ENCODE results near the gene SLC66A2.

DNA sequence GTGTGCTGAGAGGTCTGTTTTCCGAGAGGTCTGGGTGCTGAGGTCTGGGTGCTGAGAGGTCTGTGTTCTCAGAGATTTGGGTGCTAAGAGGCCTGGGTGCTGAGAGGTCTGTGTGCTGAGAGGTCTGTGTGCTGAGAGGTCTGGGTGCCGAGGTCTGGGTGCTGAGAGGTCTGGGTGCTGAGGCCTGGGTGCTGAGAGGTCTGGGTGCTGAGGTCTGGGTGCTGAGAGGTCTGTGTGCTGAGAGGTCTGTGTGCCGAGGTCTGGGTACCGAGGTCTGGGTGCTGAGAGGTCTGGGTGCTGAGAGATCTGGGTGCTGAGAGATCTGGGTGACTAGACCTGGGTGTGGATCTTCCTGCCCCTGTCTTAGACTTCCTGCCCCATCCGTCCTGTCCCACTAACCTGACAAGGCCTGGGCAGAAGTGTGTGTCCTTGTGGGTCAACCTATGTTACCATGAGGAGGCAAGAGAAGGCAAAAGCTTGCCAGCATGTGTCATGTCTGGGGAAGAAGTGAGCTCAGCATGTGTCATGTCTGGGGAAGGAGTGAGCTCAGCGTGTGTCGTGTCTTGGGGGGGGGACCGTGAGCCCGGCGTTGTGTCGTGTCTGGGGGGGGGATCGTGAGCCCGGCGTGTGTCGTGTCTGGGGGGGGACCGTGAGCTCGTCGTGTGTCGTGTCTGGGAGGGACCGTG is 84.4 kb downstream of the SLC66A2 start:
- TF ChIP-seq, protein P1, sequence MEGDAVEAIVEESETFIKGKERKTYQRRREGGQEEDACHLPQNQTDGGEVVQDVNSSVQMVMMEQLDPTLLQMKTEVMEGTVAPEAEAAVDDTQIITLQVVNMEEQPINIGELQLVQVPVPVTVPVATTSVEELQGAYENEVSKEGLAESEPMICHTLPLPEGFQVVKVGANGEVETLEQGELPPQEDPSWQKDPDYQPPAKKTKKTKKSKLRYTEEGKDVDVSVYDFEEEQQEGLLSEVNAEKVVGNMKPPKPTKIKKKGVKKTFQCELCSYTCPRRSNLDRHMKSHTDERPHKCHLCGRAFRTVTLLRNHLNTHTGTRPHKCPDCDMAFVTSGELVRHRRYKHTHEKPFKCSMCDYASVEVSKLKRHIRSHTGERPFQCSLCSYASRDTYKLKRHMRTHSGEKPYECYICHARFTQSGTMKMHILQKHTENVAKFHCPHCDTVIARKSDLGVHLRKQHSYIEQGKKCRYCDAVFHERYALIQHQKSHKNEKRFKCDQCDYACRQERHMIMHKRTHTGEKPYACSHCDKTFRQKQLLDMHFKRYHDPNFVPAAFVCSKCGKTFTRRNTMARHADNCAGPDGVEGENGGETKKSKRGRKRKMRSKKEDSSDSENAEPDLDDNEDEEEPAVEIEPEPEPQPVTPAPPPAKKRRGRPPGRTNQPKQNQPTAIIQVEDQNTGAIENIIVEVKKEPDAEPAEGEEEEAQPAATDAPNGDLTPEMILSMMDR (IDR thresholded peaks at IDR 0.05) = no peak
- no peak for TF ChIP-seq POLR2A (IDR thresholded peaks at IDR 0.05)
